ENCODE data around the gene CDH23. TPM values are rescaled to one million over a fixed set of nuclear protein-coding genes. Genes with fewer than 3 reads are reported as not detected.

CDH23 gene
- total RNA-seq, 1 donor from 2014 or later, result 20.9 TPM

DNA sequence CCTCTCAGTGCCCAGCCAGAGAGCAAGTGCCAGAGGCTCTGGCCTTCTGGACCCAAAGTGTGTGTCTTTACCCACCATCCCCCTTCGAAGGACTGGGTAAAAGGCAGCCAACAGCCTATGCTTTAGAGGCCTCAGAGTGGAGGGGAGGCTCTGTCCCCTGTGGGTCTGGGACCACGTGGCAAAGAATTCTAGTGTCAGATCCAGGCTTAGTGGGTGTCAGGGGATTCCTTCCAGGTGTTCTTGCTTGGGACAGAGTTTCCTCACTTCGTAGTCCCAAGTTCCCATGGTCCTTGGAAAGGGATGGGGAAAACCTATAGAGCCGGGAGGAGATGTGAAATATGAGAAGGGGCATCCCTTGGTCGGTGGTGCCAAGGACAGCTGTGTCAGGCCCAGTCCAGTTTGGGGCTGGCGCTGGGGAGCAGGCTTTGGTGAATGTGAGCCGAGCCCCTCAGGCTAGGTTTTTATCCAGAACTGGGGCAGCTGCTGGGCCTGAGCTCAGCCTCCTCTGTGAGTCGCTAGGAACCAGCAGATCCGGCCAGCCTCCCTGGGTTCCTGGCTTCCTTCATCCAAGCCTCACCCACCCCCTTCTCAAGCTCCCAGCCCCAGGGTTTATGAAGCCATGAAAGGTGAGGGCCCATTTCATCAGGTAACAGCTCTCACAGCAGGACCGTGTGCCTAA is 251.7 kb downstream of the CDH23 start:
- DNase-seq (ENCODE audit: low spot score), result no peak
- no peak for ATAC-seq

DNA sequence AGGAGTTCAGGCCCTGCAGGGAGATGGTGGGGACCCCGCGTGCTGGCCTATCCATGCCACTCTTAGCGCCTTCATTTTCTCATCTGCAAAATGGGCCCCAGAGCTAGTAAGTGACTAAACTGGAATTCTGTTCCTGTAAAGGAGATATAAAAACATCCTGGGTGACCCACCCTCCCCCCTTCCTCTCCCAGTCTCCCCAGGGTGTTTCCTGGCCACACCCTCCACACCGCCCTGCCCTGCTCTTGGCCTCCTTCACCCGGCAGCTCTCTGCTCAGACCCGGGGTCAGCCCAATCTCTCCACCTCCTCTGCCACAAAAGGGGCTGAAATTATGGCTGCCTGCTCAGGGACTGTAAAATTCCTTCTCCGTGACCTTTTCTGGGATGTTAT is 252.2 kb downstream of the CDH23 start:
- ATAC-seq (no peak), DNase-seq (ENCODE audit: low spot score) (no peak)

DNA sequence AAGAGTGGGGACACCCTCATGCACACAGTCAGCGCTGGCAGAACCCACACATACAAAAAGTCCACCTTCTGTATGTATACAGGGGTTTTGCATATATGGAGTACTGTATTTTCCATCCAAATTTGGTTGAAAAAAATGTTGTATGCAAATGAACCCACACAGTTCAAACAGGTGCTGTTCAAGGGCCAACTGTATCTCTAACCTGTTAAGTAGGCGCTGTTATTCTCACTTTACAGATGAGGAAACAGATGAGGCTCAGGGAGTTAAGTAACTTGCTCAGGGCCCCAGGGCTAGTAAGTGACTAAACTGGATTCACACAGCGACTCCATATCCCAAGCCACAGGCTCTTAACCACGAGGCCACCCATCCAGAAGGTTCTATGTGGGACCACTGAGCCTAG is 252.9 kb downstream of the CDH23 start:
- no peak for ATAC-seq
- DNase-seq (ENCODE audit: low spot score), result no peak

DNA sequence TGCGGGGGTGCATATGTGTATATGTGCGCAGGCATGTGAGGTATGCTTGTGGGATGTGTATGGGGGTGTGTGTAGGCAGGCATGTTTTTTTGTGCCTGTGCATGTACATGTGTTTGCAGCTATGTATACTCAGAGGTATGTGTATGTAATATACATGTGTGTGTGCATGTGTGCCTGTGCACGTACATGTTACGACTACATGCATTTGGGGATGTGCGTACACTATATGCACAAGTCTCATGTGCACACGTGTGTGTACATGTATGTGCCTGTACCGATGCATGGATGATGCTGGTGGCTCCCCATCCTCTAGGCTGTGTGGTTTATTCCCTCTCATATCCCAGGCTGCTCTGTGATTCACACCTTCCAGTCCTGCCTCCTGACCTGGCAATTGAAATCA is 253.7 kb downstream of the CDH23 start:
- no peak for ATAC-seq

DNA sequence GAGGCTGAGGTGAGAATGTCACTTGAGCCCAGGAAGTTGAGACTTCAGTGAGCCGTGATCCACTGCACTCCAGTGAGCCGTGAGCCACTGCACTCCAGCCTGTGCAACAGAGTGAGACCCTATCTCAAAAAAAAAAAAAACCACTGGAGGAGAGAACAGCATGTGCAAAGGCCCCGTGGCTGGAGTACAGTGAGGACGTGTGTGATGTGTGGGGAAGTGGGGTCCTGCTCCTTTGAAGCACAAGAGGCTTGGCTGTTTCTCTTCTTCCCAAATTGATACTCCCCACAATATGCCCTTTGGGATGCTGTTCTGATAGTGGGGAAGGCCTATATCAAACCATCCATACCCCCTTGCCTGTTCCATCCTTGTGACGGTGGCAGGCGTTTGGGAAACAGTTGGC is 254.7 kb downstream of the CDH23 start:
- no peak for DNase-seq (ENCODE audit: low spot score)
- ATAC-seq, result no peak

More for the DNA sequence above, 253.7 kb downstream of the CDH23 start:
- DNase-seq (ENCODE audit: low spot score), result no peak

DNA sequence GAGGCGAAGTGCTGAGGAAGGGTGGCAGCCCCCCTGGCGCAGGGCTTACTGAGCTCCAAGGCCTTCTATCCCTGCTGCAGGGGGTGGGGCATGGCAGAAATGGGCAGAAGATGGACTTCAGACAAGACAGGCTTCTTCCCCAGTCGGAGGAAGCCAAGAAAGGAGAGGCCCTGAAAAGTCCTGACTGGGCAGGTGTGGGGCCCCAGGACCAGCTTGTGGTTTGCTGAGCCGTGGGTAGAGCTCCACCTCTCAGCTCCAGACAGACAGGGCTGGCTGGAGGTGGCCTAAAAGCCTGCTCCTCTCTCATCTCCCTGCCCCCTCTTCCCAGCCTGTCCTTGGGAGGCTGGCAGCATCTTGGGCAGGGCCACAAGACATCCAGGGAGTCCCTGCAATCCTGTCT is 255.2 kb downstream of the CDH23 start:
- DNase-seq (ENCODE audit: low spot score) (no peak), ATAC-seq (no peak)

DNA sequence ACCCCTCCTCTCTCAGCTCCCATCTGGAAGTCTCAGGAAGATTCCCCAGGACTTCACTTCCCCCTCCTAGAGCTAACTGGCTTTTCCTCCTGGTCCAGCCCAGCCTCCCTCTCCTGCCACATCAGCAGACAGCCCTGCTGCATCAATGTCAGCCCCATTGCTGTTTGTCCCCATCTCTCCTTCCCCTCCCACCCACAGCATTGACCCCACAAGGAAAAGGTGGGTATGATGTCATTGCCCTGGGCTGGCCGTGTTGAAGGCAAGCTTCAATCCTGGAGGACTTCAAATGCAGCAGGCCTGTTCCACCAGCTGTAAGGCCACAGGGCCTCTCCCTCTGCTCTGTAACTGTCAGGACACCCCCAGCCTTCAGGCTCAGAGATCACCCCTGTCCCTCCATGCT is 256.3 kb downstream of the CDH23 start:
- DNase-seq (ENCODE audit: low spot score) (no peak), ATAC-seq (no peak)

DNA sequence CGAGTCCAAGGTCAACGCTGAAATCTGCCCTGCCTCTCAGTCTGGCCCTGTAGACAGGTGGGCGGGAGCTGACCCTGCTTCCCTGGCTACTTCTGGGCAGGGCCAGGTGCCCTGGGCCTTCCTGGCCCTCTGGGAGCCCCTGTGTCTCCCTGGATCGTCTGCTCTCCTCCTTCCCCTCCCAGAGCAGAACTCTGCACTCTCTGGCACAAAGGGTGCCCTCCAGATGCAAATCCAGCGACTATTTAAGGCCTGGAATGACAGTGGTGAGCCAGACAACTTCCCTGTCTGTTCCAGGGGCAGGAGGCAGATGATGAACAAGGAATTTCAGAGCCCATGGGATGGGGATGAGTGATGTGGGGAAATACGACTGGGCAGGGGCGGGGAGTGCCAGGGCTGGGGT is 259.5 kb downstream of the CDH23 start:
- DNase-seq (ENCODE audit: low spot score) (no peak), ATAC-seq (no peak)

DNA sequence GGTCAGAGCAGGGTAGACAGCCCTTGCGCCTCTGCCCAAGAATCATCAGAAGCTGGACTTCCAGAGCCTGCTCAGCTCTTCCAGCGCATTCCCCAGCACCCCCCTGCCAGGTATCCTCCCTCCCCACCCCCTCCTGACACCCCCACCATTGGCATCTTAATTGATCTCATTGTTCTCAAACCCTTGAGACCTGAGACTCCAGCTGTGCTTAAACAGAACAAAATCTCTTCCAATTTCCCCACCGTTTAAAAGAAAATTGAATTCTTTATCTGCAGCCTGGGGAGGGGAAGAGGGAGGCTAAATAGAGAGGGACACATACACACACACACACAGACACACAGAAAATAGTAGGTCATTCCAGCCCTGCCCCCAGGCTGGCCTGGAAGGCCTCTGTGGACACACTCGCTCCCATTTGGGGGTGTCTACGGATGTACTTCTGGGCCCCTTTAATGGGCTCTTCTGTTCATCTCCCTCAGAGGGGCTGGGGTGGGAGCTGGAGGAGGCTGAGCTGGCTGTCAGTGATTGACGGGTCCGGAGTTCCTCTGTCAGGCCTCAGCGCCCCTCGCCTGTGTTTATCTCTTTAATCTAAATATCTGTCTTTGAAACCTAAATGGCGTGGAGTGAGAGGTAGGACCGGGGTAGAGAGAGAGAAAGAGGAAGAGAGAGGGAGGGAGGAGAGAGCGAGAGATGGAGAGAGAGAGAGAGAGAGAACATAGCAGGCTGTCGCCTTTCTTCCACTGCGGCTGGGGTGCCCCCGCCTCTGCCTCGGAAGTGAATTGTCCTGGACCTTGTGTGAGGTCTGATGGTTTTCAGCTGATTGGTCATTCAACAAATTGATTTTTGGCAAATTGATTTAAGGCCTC is 261.1 kb downstream of the CDH23 start:
- DNase-seq (ENCODE audit: low spot score), result no peak
- ATAC-seq, result no peak

DNA sequence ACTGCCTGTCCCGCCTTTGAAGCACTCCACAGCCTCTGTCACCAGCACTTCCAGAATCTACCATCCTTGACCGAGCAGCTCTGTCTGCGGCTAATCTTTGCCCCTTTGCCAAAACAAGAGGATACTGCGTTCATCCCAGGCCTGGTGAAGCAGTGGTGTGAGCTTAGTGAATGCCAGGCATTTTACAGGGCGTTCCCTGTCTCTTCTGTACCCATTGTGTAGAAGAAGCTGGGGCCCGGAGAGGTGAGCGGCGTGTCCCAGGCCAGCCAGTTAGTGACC is 261.7 kb downstream of the CDH23 start:
- DNase-seq (ENCODE audit: low spot score) (no peak), ATAC-seq (no peak)

DNA sequence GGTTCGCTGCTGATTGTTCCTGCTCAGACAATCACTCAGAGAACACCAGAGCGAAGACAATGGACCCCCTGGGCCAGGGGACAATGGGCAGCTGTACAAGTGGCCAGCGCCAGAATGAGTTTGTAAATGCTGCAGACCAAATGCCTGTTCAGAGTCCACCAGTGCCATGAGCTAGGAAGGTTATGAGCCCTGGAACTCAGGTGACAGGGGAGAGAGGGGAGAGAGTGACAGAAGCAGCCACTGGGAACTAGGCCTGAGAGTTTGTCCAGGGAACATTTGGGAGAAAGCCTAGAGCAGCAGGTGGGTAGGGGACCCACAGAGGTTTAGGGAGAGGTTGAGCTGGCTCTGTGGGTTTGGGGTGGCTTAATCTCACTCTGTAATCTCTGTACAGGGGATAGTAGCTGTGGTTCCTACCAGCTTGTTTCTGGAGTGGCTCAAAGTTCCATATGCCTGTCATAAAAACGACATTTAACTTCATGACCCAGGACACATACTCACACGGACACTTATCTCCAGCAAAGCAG is 262.5 kb downstream of the CDH23 start:
- ATAC-seq, result peak; percentile 80
- DNase-seq (ENCODE audit: low spot score), result no peak

DNA sequence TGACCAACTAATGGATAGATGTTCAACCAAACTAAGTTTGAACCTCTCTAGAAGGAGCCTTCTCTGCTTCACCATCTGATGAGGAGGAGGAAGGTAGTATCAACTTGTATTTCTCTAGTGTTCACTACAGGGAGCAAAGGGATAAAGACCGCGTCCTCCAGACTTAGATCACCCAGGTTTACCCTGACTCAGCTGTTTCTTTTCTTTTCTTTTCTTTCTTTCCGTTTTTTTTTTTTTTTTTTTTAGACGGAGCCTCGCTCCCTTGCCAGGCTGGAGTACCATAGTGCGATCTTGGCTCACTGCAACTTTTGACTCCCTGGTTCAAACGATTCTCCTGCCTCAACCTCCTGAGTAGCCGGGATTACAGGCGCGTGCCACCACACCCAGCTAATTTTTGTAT is 263.0 kb downstream of the CDH23 start:
- no peak for DNase-seq (ENCODE audit: low spot score)
- no peak for ATAC-seq

DNA sequence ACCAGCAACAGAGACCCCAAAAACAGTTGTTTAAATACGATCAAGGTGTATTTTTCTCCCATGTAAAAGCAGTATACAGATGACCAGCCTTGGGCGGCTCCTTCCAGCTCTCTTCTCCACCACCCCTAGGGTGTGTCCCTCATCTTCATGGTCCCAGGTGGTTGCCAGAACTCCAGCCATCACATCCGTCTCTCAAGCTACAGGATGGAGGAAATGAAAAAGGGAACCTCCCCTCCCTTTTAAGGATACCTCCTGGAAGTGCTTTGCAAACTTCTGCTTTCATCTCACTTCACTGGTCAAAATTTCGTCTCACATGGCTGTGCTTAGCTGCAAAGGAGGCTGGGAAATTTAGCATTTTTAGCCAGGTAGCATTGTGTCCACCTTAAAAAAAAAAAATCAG is 263.6 kb downstream of the CDH23 start:
- ATAC-seq, result no peak
- no peak for DNase-seq (ENCODE audit: low spot score)

DNA sequence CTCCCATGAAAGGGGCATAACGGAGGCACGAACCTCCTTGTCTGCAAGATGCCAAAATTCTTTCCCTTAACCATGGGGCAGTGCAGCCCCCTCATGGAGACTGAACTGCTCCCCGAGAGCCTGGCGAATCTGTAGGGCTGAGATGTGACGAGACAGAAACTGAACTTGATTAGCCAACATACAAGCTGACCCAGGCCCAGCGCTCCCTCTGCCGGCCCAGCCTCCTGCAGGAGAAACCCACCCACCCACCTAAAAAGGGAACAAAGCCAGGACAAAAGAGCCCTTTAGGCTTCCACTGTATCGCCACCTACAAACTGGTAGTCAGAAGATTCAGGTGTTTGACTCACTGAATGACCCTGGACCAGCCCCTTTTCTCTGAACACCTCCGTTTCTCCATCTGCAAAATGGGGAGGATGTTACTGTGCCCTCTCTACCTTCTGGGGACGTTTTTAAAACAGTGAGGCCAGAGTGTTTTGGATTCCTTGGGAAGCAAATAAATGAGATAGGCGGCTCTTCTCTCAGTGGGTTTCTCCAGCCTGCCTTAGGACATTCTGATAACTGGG is 264.4 kb downstream of the CDH23 start:
- no peak for ATAC-seq
- DNase-seq (ENCODE audit: low spot score), result no peak

DNA sequence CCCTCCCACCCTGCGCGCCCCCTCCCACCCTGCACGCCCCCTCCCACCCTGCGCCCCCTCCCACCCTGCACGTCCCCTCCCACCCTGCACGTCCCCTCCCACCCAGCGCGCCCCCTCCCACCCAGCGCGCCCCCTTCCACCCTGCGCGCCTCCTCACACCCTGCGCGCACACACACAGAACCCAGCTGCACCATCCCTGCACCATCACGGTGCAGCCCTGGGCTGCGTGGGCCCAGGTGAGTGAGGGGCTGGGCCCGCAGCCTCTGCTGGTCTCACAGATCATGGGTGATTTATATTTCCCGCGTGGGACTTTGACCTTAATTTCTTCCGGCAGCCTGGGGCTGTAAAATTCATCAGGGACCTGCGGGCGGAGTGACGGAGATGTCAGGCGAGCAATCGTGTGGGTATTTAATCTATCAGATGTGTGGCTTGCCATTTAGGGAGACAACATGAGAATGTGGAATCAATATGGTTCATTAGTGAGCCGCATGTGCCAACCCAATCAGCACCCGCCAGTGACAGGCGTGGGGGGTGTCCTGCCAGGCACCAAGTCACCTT is 265.1 kb downstream of the CDH23 start:
- DNase-seq (ENCODE audit: low spot score), result no peak
- ATAC-seq, result no peak

DNA sequence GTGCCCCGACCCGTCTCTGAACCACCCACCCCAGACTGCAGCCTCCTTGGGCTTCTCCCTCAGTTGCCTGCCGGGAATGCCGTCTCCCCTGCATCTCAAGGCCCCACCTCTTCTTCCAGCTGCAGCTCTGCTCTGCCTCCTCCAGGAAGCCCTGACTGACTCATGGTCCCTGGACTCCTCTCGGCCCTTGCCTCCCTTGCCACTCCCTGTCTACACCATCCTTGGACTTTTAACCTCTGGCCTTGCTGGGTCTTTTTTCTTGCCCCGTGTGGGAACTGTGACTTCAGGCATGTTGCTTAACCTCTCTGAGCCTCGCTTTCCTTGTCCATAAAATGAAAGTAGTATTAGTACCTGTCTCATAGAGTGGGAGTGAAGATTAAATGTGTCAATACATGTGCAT is 266.6 kb downstream of the CDH23 start:
- DNase-seq (ENCODE audit: low spot score) (no peak), ATAC-seq (no peak)

DNA sequence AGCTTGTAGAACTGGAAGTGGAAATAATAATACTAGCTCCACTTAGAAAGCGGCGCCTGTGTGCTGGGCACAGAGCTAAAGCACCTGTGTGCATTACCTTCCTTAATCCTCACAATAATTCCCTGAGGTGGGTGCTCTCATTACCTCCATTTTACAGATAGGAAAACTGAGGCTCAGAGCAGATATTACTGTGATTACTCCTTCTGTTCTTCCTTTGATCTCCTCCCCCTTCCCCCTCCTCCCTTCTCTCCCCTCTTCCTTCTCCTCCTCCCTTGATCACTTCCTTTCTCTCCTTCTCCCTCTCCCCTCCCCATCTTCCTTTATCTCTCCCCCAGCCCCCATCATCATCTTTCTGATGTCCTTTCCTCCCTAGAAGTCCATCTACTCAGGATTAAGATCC is 267.9 kb downstream of the CDH23 start:
- DNase-seq (ENCODE audit: low spot score), result no peak
- ATAC-seq, result no peak

DNA sequence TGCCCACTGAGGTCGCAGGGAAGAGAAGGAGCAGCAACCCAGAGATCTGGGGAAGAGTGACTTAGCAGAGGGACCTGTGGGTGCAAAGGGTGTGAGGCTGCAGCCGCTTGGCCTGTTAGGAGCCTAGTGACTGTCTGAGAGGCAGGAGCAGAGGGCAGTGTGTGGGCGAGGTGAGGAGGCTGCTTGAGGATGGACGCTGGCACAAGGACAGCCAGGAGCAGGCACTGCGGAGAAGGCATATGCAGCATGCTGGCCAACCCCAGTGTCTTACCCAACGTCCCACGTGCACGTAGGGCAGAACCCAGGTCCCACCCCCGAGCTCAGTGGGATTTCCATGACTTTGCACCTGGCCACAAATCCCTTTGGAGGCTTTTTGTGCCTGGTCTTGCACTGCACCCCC is 268.7 kb downstream of the CDH23 start:
- DNase-seq (ENCODE audit: low spot score) (no peak), ATAC-seq (no peak)

DNA sequence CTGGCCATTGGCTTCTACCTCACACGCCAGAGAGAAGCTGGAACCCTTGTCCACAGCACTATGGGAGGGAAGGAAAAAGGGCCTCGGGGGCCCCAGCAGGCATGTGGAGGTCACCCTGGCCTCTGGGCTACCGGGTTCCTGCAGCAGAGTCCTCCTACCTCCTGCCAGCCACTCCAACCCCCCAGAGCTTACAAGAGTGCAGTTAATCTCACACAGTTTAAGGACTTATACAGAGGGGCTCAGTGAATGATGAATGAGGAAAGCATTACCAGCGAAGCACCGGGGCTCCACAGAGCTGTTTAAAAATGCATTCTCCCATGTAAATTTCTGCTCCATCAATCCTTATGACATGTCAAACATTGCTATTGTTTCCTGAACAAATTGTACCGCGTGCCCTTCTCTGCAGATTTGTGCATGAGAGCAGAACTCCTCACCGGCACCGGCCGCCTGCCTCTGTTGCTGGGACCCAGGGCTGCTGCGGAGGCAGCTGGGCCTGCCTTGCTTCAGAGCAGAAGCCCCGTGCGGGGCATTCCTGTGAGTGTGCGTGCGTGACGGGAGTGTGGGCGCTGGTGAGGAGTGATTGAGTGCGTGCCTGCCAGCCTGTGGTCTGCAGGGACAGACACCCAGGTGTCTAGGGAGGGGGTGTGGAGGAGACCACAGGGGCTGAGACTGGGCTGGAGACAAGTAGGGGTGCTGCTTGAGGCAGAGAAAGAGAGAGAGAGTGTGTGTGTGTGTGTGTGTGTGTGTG is 270.1 kb downstream of the CDH23 start:
- ATAC-seq (no peak), DNase-seq (ENCODE audit: low spot score) (no peak)

DNA sequence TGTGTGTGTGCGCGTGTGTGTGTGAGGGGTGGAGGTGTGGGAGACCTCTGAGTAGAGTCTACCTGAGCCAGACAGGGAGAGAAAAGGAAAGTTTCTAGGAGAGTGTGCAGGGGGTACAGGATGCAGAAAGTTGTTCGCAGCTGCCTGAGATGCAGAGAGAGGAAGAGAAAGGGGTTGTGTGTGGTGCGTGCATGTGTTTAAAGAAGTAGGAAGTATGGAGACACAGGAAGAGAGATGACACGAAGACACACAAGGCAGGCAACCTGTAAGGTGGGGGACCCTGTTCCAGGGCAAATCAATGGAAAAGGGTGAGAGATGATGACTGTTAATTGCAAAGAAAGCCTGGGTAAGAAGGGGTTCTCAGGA is 270.6 kb downstream of the CDH23 start:
- ATAC-seq (no peak), DNase-seq (ENCODE audit: low spot score) (no peak)

Measured in left lobe of liver (tissue), 2 donors.